ENCODE results near the gene C11orf52. TPM values are rescaled to one million over a fixed set of nuclear protein-coding genes. Genes with fewer than 3 reads are reported as not detected.
A peak's percentile ranks its signal among the peaks of the same experiment; 100 is the strongest.
"Not testable (repeated sequence)": the region's sequence is repeated elsewhere in the genome, so short reads cannot be mapped to it uniquely, and the experiment has no call there.

The C11orf52 gene
- total and polyA plus RNA-seq, 11 donors: 0.79 to 8.3 (median 2.1) TPM

DNA sequence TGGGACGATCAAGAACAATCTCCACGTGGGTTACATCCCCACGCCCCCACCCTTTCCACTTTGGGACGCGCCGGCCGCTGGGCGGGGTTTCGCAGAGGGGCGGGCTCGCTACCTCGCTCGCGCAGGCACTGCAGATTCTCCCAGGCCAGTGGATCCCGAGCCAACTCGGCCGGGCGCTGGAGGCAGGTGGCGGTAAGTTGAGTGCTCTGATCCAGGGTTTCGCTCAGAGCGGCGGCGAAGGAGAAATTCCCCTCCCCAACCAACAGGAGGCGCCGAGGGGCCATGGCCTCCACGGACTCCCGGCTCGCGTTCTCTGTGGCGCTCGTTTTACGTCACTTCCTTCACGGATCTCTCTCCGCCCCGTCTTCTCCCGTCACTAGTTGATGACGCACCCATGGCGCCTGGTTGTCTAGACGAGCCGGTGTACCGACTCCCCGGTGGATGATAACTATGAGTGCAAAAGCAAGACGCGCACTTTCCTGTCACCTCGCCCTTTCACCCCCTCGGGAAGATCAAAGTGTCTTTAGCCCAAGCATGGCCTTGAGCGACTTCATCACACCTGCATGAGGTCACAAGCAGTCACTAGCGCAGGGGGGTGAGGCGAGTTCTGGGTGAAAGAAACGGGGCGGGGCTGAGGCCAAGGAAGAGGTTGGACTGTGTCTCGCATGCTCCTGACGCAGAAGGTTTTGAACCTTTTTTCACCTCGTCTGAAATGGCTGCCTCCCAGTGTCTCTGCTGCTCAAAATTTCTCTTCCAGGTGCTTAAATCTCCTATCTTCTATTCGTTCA, 39.7 kb upstream of the C11orf52 start, which contains the start of the genes CFAP68 and FDXACB1:
Gene CFAP68 (plus strand): TSS at position 693 of the 788 bp plus-strand sequence. CDS start 20 bp downstream, at position 713.
Gene FDXACB1 (minus strand): TSS at position 317 of the 788 bp plus-strand sequence. CDS start 33 bp downstream, at position 284.
- peak; percentile 93 to 96 (median 95) for ATAC-seq
- WGBS, 4 donors: 0 to 1% (median 0%) methylated on average over 31 to 55 of the region's 55 CpGs

DNA sequence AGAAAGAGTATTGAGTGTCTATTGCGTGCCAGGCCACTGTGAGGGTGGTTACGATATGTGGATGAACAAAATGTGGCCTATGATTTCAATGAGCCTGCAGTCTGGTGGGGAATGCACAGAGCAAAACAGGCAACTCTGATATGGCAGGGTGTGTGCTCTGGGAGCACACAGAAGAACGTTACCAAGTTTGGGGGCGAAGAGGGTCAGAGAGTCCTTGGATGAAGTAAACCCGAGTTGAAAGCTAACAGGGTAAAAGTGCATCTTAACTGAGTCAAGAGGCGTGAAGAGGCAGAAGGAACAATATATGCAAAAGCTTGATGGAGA, 39.1 kb upstream of the C11orf52 start:
- Histone ChIP-seq H3K9me3 (no peaks in the 10 kb centered on the region), H3K27me3 (no peaks in the 10 kb centered on the region), H3K27ac (peak overlapping the region; percentile 90 to 98 (median 93)), H3K36me3 (peaks cover 0 to 37% (median 14%) of the 10 kb centered on the region in 9 donors), H3K4me3 (peak overlapping the region; percentile 41 to 84 (median 72)), H3K4me1 (peaks cover 0 to 24% (median 12%) of the 10 kb centered on the region in 12 donors)
- ATAC-seq: peak; percentile 3 to 7 (median 4)
- no peak for DNase-seq
- WGBS, 4 donors: 36 to 42% (median 38%) methylated on average over 6 of the region's 6 CpGs
- TF ChIP-seq, protein P1, sequence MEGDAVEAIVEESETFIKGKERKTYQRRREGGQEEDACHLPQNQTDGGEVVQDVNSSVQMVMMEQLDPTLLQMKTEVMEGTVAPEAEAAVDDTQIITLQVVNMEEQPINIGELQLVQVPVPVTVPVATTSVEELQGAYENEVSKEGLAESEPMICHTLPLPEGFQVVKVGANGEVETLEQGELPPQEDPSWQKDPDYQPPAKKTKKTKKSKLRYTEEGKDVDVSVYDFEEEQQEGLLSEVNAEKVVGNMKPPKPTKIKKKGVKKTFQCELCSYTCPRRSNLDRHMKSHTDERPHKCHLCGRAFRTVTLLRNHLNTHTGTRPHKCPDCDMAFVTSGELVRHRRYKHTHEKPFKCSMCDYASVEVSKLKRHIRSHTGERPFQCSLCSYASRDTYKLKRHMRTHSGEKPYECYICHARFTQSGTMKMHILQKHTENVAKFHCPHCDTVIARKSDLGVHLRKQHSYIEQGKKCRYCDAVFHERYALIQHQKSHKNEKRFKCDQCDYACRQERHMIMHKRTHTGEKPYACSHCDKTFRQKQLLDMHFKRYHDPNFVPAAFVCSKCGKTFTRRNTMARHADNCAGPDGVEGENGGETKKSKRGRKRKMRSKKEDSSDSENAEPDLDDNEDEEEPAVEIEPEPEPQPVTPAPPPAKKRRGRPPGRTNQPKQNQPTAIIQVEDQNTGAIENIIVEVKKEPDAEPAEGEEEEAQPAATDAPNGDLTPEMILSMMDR (IDR thresholded peaks at IDR 0.05): no peak
- TF ChIP-seq POLR2A (IDR thresholded peaks at IDR 0.05): no peak
- intact Hi-C loops (cut with DNase I): loop anchor here in 9 of 10 donors (1.0 to 10.0 kb wide), 17 partner anchors 33 to 208 kb away; partner anchors contain the start of genes SDHD (in 6 of the 9), TIMM8B (in 6 of the 9), HSPB2 (in 3 of the 9) and CRYAB (in 1 of the 9)

More for the DNA sequence above, 39.7 kb upstream of the C11orf52 start, which contains the start of the genes CFAP68 and FDXACB1:
- Histone ChIP-seq H3K4me3 (peak within 1 kb of the TSS; percentile 41 to 84 (median 72)), H3K27me3 (no peaks in the 10 kb centered on the region), H3K27ac (peak within 1 kb of the TSS; percentile 90 to 98 (median 93)), H3K36me3 (peaks cover 0 to 37% (median 14%) of the 10 kb centered on the region in 9 donors), H3K9me3 (no peaks in the 10 kb centered on the region), H3K4me1 (peaks cover 0 to 24% (median 12%) of the 10 kb centered on the region in 12 donors)
- DNase-seq: peak; percentile 97 to 98 (median 98)
- TF ChIP-seq, protein P1 (IDR thresholded peaks at IDR 0.05): peak; percentile 91 to 99 (median 96)
- peak in 1 of 2 donors; percentile 65 for TF ChIP-seq POLR2A (IDR thresholded peaks at IDR 0.05)
- intact Hi-C loops (cut with DNase I): loop anchor here in 9 of 10 donors (1.0 to 10.0 kb wide), 17 partner anchors 33 to 208 kb away; partner anchors contain the start of genes SDHD (in 6 of the 9), TIMM8B (in 6 of the 9), HSPB2 (in 3 of the 9) and CRYAB (in 1 of the 9)

DNA sequence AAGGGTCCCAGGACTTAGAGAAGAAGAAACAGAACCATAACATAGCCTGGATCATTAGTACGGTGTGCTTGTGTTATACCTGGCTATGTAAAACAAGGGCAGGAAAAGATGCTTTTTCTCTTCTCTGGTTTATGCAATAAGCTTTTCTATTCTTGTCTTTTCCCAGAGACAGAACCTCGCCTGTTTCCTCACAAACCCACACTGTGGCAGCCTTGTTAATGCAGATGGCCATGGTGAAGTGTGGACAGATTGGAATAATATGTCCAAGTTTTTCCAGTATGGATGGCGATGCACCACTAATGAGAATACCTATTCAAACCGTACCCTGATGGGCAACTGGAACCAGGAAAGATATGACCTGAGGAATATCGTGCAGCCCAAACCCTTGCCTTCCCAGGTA, 36.5 kb upstream of the C11orf52 start:
- TF ChIP-seq POLR2A (IDR thresholded peaks at IDR 0.05): no peak
- TF ChIP-seq, protein P1 (IDR thresholded peaks at IDR 0.05): no peak
- Histone ChIP-seq H3K27me3 (no peaks in the 10 kb centered on the region), H3K9me3 (no peaks in the 10 kb centered on the region), H3K36me3 (peaks cover 0 to 17% (median 3%) of the 10 kb centered on the region in 9 donors), H3K4me3 (no peak overlapping the region), H3K4me1 (peaks cover 0 to 24% (median 12%) of the 10 kb centered on the region in 12 donors), H3K27ac (no peak overlapping the region)
- no peak for DNase-seq
- no peak for ATAC-seq
- 66 to 83% (median 75%) methylated on average over 5 of the region's 5 CpGs for WGBS, 4 donors
- intact Hi-C loops (cut with DNase I): loop anchor here in 1 of 10 donors (5.0 kb wide), 1 partner anchor 45 kb away; no protein-coding TSS in a partner anchor

DNA sequence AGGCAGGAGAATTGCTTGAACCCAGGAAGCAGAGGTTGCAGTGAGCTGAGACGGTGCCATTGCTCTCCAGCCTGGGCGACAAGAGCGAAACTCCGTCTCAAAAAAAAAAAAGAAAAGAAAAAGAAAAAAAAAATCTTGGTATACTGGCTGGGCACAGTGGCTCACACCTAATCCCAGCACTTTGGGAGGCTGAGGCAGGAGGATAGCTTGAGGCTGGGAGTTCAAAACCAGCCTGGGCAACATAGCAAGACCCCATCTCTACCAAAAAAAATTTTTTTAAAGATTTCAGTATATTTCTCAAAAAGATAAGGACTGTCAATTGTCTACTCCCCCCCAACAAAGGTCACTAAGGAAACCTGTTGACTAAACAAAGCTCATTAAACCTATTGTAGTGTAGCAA, 33.7 kb upstream of the C11orf52 start:
- H3K4me3 ChIP-seq; intact Hi-C loops (cut with DNase I); ATAC-seq; H3K27ac ChIP-seq; H3K4me1 ChIP-seq; H3K9me3 ChIP-seq; DNase-seq; H3K27me3 ChIP-seq: not testable (repeated sequence)
- H3K36me3 ChIP-seq: peaks cover 0 to 17% (median 3%) of the 10 kb centered on the region in 9 donors
- 71 to 96% (median 90%) methylated on average over 4 of the region's 4 CpGs for WGBS, 4 donors
